ELF-1 (cell line): Measurements from ENCODE around the gene CD4.

Experiments used
- DNase-seq: peaks from one replicate; pipeline ENCODE4 v3.0.0-alpha.2; 2016; ENCODE audit warnings: low read depth, low spot score

Gene CD4

GRCh38 chr12:6765048-6765633 is 24.2 kb upstream of the CD4 start:
- peak; percentile 37 for DNase-seq

GRCh38 chr12:6765634-6766581 is 23.4 kb upstream of the CD4 start, which contains the start of gene PTMS:
Gene PTMS, plus strand, starts transcription at chr12:6766363. Its CDS starts 343 bp downstream, at chr12:6766706.
- DNase-seq: peak; percentile 83

- DNase-seq: peak; percentile 68
Measured at GRCh38 chr12:6766651-6767349, 22.5 kb upstream of the CD4 start.

- no peak for DNase-seq
Measured at GRCh38 chr12:6767353-6768319, 21.7 kb upstream of the CD4 start.

GRCh38 chr12:6768437-6768914 is 20.9 kb upstream of the CD4 start:
- peak; percentile 45 for DNase-seq

- DNase-seq: peak; percentile 67
Measured at GRCh38 chr12:6768990-6769389, 20.3 kb upstream of the CD4 start.

GRCh38 chr12:6769666-6770065 is 19.7 kb upstream of the CD4 start:
- DNase-seq: no peak

GRCh38 chr12:6770094-6770493 is 19.2 kb upstream of the CD4 start:
- no peak for DNase-seq

GRCh38 chr12:6770600-6770999 is 18.7 kb upstream of the CD4 start:
- DNase-seq: no peak

GRCh38 chr12:6771091-6771495 is 18.2 kb upstream of the CD4 start:
- no peak for DNase-seq

GRCh38 chr12:6771509-6772330 is 17.6 kb upstream of the CD4 start:
- no peak for DNase-seq

GRCh38 chr12:6772331-6772695 is 17.0 kb upstream of the CD4 start, which contains the start of gene LAG3:
Gene LAG3, plus strand, starts transcription at chr12:6772520. Its CDS starts 333 bp downstream, at chr12:6772853.
- no peak for DNase-seq

- no peak for DNase-seq
Measured at GRCh38 chr12:6772726-6773589, 16.4 kb upstream of the CD4 start.

- no peak for DNase-seq
Measured at GRCh38 chr12:6773590-6774351, 15.6 kb upstream of the CD4 start.

GRCh38 chr12:6774499-6775062 is 14.7 kb upstream of the CD4 start:
- DNase-seq: no peak

- DNase-seq: no peak
Measured at GRCh38 chr12:6775185-6776174, 13.8 kb upstream of the CD4 start.

- no peak for DNase-seq
Measured at GRCh38 chr12:6777386-6777785, 11.9 kb upstream of the CD4 start.
